GM12892 (cell line): ENCODE measurements around the gene LRRN1.

Source experiments
- POLR2A ChIP-seq: IDR thresholded peaks from 2 replicates; pipeline ENCODE4 v1.6.1; 2011; ENCODE audit warnings: low read depth, low read length, control low read depth
- POLR2AphosphoS5 ChIP-seq: IDR thresholded peaks from 2 replicates; pipeline ENCODE4 v1.6.1; 2011; ENCODE audit warnings: low read depth, low read length, control low read depth
- TAF1 ChIP-seq: IDR thresholded peaks from 2 replicates; pipeline ENCODE4 v1.6.1; 2011; ENCODE audit warnings: low read depth, mild to moderate bottlenecking, control low read depth, low read length, borderline replicate concordance

GRCh38 chr3:3815206-3815605 is 16.0 kb downstream of the LRRN1 start:
- no peak for TF ChIP-seq POLR2A
- no peak for TF ChIP-seq POLR2AphosphoS5
- no peak for TF ChIP-seq TAF1
